HG02970 (cell line): ENCODE measurements around the gene MC2R.
A peak's percentile ranks its signal among the peaks of the same experiment; 100 is the strongest.
"Not testable (repeated sequence)": the region's sequence is repeated elsewhere in the genome, so short reads cannot be mapped to it uniquely, and the experiment has no call there.

Source experiments
- ATAC-seq: cut with Tn5 transposase; IDR thresholded peaks from one replicate; pipeline ENCODE4 v1.9.1; 2021; ENCODE audit warnings: mild to moderate bottlenecking, moderate library complexity, moderate number of reproducible peaks; ENCODE audit not compliant: unreplicated experiment, low FRiP score

The MC2R gene

DNA sequence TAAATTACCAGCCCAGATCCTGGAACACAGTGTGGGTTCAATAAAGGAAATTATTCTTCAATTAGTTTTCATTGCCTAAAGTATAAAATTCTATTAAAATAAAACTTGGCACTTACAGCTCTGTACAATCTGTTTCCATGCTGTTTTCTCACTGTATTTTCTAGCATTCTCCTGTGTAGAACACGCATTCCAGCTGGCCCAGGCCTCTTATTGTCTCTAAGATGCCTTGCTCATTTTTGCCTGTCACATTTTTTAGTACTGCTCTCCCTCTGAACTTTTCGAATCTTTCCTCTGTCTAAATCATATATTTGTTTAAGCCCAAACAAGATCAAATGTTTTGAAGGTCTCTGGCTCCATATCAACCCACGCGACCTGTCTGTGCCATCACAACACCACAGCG, 20.8 kb downstream of the MC2R start:
- ATAC-seq = no peak

DNA sequence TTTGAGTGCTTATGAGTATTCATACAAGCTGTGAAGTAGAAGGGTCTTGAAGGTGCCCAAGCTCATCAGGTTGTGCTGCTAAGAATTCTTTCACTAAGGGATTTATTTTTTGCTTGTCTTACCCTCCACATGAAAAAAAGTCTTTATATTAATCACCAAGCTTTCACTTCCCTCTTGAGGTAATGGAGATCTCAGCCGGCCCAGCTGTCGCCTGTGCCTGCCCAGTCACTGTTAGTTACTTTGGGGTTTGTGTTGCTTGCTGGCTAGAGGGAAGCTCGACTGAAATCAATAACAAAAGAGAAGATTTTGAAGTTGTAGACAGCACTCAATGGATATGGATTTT, 21.9 kb downstream of the MC2R start:
- peak; percentile 94 for ATAC-seq

DNA sequence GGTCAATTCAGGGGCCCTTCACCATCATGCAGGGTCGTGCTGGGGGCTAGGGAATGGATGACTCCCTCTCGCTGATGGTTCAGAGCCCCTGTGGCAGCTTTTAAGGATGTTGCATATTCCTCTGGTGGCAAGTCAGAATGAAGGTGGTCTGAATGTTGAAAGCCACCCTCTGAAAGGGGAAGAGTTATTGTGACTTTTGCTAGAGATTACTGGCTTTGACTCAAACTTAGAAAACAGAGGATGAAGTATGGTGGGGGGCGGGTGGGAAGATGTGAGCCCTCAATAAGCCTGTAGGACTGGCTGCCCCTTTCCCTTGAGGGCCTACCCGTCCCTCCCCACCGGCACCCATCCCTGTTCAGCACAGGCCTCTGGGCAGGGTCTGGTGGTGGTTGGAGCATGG, 23.2 kb downstream of the MC2R start:
- ATAC-seq = no peak

GRCh38 chr18:13890761-13891361, 24.5 kb downstream of the MC2R start:
- ATAC-seq = no peak

- no peak for ATAC-seq
Measured at GRCh38 chr18:13889671-13890070, 25.7 kb downstream of the MC2R start.

GRCh38 chr18:13888191-13888716, 27.1 kb downstream of the MC2R start:
- ATAC-seq = no peak

DNA sequence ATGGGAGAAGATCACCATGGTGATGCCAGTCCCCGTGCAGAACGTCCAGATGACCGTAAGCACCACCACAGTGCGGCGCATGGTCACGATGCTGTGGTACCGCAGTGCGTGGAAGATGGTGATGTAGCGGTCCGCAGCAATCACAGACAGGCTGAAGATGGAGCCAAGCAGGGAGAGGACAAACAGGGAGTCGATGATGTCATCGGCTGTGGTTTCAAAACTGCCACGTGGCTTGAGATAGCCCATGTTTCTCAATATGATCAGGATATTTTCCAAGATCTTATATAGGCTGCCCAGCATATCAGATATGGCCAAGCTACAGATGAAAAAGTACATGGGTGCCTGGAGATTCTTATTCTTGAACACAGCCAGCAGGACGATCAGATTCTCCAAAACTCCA, 30.3 kb downstream of the MC2R start:
- no peak for ATAC-seq

DNA sequence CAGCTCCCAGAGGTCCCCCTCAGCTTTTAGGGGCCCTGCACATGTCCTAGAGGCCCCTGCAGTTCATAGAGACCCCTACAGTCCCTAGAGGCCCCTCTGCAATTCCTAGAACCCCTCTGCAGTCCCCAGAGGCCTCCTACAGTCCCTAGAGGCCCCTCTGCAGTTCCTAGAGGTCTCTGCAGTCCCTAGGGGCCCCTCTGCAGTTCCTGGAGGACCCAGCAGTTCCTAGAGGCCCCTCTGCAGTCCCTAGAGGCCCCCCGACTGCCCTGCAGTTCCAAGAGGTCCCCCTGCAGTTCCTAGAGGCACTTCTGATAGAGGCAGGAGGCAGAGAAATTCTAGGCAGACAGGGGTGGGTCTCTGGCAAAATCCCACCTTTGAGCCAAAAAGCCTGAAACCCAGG, 35.4 kb downstream of the MC2R start:
- no peak for ATAC-seq

- ATAC-seq = no peak
Measured at GRCh38 chr18:13879492-13879891, 35.8 kb downstream of the MC2R start.

DNA sequence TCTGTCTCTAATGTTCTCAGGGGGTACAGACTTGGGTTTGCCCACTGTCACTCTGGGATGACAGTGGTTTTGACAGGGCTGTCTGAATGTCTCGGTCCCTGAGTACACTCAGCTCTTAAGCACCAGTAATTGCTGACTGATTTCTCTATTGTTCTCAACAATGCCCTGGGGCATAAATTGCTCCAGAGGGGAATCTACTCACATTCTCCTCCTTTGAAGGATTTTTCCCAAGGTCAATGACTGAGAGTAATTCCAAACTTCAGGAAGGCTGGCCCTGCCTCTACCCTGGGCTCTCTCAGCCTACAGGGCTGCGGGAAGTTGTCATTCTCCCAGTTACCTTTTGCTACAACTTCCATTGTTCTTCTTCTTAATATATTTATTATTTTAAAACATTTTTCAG, 36.5 kb downstream of the MC2R start:
- ATAC-seq = no peak

DNA sequence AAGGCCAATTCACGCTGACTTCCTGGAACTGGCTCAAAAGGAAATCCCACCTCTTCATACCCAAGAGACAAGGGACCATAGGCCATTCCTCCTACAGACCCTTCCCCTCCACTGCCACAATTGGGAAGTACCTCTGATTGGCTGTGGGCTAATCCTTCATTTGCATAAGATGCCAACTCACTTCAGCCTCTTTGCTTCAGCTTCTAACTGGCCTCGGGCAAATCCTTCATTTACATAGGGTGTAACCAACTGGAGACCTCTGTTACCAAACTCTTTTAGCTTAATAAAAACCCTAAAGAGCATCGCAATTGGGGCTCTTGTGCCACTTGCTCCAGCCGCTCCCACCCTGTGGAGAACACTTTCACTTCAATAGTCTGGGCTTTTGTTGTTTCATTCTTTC, 38.2 kb downstream of the MC2R start:
- no peak for ATAC-seq

GRCh38 chr18:13874558-13874957, 40.8 kb downstream of the MC2R start:
- ATAC-seq = no peak

GRCh38 chr18:13872932-13873331, 42.4 kb downstream of the MC2R start:
- no peak for ATAC-seq

- ATAC-seq = no peak
Measured at GRCh38 chr18:13872373-13872772, 43.0 kb downstream of the MC2R start.

DNA sequence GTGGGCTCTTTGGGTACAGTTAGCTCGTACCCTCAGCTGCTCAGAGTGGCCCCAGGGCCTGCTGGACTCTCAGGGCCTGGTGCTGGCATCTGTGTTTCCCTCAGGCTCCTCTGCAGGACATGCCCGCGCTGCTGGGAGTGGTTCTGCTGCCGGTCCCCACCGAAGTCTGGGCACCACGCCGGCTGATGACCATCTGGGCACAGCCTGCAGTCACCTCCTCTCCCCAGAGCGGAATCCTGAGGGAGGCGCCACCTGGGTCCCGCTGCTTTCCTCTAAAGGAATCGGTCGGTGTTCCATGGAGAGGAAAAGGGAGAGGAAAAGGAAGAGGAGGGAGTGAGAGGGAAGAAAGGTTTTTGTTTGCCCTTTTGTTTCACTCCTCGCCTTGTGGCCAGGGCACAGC, 43.6 kb downstream of the MC2R start:
- no peak for ATAC-seq

DNA sequence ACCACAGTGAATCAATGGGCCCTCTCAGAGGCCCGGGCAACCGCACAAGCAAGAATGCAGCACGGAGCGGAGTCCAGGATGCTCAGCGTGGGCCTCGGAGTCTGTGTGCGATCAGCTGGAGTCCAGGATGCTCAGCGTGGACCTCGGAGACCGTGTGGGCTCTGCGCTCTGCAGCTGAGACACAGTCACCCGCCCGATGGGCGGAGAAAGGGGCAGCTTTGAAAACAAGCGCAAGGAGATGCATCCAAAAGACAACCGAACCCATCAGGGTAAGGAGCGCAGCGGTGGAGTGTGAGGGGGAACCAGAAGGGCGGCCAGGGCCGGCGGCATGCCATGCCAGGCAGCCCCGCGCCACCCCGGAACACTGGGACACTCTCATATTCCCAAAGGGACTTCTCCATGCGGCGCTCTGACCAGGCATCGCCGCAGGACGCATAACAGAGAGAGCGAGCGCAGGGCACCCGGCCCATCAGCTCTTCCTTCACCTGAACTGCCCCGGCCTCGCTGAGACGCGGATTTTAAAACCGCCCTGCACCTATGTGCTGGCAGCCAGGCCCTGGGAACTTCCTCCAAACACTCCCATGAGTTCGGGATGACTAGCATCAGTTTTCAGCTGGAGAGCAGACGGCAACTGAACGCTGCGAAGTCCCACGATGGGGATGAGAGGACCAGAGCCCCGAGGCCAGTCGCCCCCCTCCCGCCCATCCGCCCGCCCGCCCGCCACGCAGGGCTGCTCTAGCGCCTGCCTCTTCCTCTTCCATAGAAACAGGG, 46.6 kb downstream of the MC2R start:
- no peak for ATAC-seq

DNA sequence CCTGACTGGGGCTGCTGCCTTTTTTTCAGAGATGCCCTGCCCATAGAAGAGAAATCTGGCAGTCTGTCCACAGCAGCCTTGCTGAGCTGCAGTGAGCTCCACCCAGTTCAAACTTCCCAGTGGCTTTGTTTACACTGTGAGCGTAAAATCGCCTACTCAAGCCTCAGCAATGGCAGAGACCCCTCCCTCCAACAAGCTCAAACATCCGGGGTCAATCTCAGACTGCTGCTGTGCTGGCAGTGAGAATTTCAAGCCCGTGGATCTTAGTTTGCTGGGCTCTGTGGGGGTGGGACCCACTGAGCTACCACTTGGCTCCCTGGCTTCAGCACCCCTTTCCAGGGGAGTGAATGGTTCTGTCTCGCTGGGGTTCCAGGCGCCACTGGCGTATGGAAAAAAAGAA, 52.4 kb downstream of the MC2R start:
- ATAC-seq = not testable (repeated sequence)

DNA sequence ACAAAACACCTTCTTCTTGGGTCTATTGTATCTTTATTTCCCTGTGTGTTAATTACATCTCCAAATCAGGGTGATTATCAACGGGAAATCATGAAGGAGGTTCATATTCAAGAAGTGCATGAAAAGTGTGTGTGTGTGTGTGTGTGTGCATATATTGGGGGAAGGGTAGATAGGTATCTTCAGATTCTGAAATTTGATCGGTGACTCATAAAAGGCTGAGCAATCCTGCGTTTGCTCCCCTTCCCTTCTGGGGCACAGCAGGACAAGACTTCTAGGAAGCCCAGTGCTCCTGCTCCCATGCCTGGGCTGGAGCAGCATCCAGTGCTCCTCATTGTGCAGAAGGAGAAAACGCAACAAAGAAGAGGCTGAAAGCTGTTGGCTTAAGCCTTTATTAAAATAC, 65.5 kb downstream of the MC2R start:
- no peak for ATAC-seq

- ATAC-seq = no peak
Measured at GRCh38 chr18:13836559-13836958, 78.8 kb downstream of the MC2R start.

DNA sequence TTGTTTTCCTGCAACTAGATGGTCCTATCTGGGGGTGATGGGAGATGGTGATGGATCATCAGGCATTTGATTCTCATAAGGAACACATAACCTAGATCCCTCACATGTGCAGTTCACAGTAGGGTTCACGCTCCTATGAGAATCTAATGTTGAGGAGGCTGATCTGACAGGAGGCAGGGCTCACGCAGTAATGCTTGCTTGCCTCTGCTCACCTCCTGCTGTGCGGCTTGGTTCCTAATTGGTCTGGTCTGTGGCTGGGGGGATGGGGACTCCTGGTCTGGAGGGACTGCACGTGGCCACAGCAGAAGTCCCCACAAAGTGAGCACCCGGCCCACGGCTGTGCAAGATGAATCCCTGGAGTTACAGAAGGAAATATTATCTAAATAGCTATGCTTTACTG, 80.1 kb downstream of the MC2R start:
- no peak for ATAC-seq

- ATAC-seq = no peak
Measured at GRCh38 chr18:13834496-13835015, 80.8 kb downstream of the MC2R start.
